ENCODE data around the gene KRTAP10-3.

GRCh38 chr21:44574457-44575306 is 16.1 kb upstream of the KRTAP10-3 start:
- TF ChIP-seq, protein P1, sequence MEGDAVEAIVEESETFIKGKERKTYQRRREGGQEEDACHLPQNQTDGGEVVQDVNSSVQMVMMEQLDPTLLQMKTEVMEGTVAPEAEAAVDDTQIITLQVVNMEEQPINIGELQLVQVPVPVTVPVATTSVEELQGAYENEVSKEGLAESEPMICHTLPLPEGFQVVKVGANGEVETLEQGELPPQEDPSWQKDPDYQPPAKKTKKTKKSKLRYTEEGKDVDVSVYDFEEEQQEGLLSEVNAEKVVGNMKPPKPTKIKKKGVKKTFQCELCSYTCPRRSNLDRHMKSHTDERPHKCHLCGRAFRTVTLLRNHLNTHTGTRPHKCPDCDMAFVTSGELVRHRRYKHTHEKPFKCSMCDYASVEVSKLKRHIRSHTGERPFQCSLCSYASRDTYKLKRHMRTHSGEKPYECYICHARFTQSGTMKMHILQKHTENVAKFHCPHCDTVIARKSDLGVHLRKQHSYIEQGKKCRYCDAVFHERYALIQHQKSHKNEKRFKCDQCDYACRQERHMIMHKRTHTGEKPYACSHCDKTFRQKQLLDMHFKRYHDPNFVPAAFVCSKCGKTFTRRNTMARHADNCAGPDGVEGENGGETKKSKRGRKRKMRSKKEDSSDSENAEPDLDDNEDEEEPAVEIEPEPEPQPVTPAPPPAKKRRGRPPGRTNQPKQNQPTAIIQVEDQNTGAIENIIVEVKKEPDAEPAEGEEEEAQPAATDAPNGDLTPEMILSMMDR (IDR thresholded peaks at IDR 0.05; ENCODE audit: insufficient read depth, low read depth, low read length) = no peak
- TF ChIP-seq EZH2 (IDR thresholded peaks at IDR 0.05; ENCODE audit: insufficient read depth, low read length) = no peak

All from astrocyte (in vitro differentiated cells and primary cell).